Breast epithelium (tissue), 4 donors: Measurements from ENCODE around the gene PIAS2. TPM values are rescaled to one million over a fixed set of nuclear protein-coding genes. Genes with fewer than 3 reads are reported as not detected.

Source experiments
- DNase-seq, 2 donors: peaks; one replicate each; pipeline ENCODE4 v3.0.0-alpha.2; 2019; ENCODE audit warnings: low spot score in 2 of 2
- H3K27ac ChIP-seq, 2 donors: fragments of 200-600 bp; sonication (generic) in 1 of 2; one replicate each; pipeline ENCODE4 v1.5.1; 2016 to 2019; ENCODE audit warnings: mild to moderate bottlenecking in 1 of 2
- H3K27me3 ChIP-seq, 2 donors: fragments of 200-600 bp; sonication (generic) in 1 of 2; one replicate each; pipeline versions ENCODE4 v1.5.1 to v1.6.0; 2017 to 2019; ENCODE audit warnings: control low read depth in 1 of 2, mild to moderate bottlenecking in 1 of 2
- H3K36me3 ChIP-seq: fragments of 200-600 bp; one replicate; pipeline ENCODE4 v1.5.1; 2019
- H3K4me1 ChIP-seq, 2 donors: fragments of 200-600 bp; sonication (generic); one replicate each; pipeline ENCODE4 v1.5.1; 2016 to 2019; ENCODE audit warnings: control low read depth in 1 of 2
- H3K4me3 ChIP-seq, 3 donors: fragments of 200-600 bp; sonication (generic); 1 replicate in 2 of 3; 2 replicates in 1 of 3; pipeline ENCODE4 v1.5.1; 2016 to 2019; ENCODE audit warnings: mild to moderate bottlenecking in 3 of 3, moderate library complexity in 2 of 3
- H3K9me3 ChIP-seq, 2 donors: fragments of 200-600 bp; sonication (generic) in 1 of 2; one replicate each; pipeline ENCODE4 v1.5.1; 2016 to 2019; ENCODE audit warnings: control low read depth in 1 of 2
- CTCF ChIP-seq, 3 donors: fragments of 450-650 bp; IDR thresholded peaks; one replicate each; pipeline ENCODE4 v1.5.1; 2016 to 2017; ENCODE audit warnings: antibody characterized with exemption in 3 of 3, mild to moderate bottlenecking in 3 of 3, moderate library complexity in 3 of 3
- POLR2A ChIP-seq: fragments of 450-650 bp; IDR thresholded peaks from one replicate; pipeline ENCODE4 v1.6.1; 2016; ENCODE audit warnings: antibody characterized with exemption, mild to moderate bottlenecking, moderate library complexity
- POLR2AphosphoS5 ChIP-seq, 3 donors: sonication (generic); formaldehyde crosslinking; IDR thresholded peaks; one replicate each; pipeline ENCODE4 v1.6.1; 2017; ENCODE audit warnings: antibody characterized with exemption in 3 of 3
- intact Hi-C: fragments of 100-400 bp; cut with DNase I; formaldehyde crosslinking; loops from one replicate; pipeline ENCODE4 v1.15.1; 2023; ENCODE audit warnings: low total_unique reads
- total RNA-seq, 3 donors: library from RNA; depleted of rRNA; stranded (reverse); fragments of >200 nt; gene quantifications; one replicate each; pipeline ENCODE4 v1.1.0, GENCODE V29; 2016

The PIAS2 gene
- total RNA-seq, 3 donors from 2014 or later, result 28.2 to 37.0 (median 30.6) TPM

GRCh38 chr18:46886893-46887292, 30.4 kb downstream of the PIAS2 start:
- Histone ChIP-seq H3K4me3 (no peak overlapping the region), H3K9me3 (peaks cover 14 to 18% of the 10 kb centered on the region in 2 donors), H3K27ac (no peak overlapping the region), H3K27me3 (no peaks in the 10 kb centered on the region), H3K36me3 (no peaks in the 10 kb centered on the region), H3K4me1 (no peaks in the 10 kb centered on the region)
- no peak for DNase-seq
- TF ChIP-seq POLR2AphosphoS5 (IDR thresholded peaks at IDR 0.05), result no peak
- TF ChIP-seq CTCF (IDR thresholded peaks at IDR 0.05), result no peak
- TF ChIP-seq POLR2A, result no peak
- intact Hi-C loops, result no loop called here

- TF ChIP-seq CTCF (IDR thresholded peaks at IDR 0.05) (no peak), POLR2A (no peak), POLR2AphosphoS5 (IDR thresholded peaks at IDR 0.05) (no peak)
- Histone ChIP-seq H3K4me1 (no peaks in the 10 kb centered on the region), H3K36me3 (no peaks in the 10 kb centered on the region), H3K27me3 (no peaks in the 10 kb centered on the region), H3K9me3 (peaks cover 0 to 1% of the 10 kb centered on the region in 2 donors), H3K27ac (no peak overlapping the region), H3K4me3 (no peak overlapping the region)
- intact Hi-C loops, result no loop called here
- DNase-seq, result no peak
These were observed 34.1 kb downstream of the PIAS2 start for GRCh38 chr18:46883180-46883579.

GRCh38 chr18:46877329-46877987, 39.8 kb downstream of the PIAS2 start:
- H3K4me3 ChIP-seq, result no peak overlapping the region
- no peaks in the 10 kb centered on the region for H3K36me3 ChIP-seq
- H3K4me1 ChIP-seq, result no peaks in the 10 kb centered on the region
- no peak overlapping the region for H3K27ac ChIP-seq
- intact Hi-C loops, result no loop called here
- H3K9me3 ChIP-seq, result peaks cover 5 to 10% of the 10 kb centered on the region in 2 donors
- DNase-seq, result no peak
- TF ChIP-seq POLR2A, result no peak
- no peak for TF ChIP-seq CTCF (IDR thresholded peaks at IDR 0.05)
- no peaks in the 10 kb centered on the region for H3K27me3 ChIP-seq

- intact Hi-C loops, result no loop called here
- no peak for TF ChIP-seq POLR2AphosphoS5 (IDR thresholded peaks at IDR 0.05)
- TF ChIP-seq CTCF (IDR thresholded peaks at IDR 0.05), result no peak
- TF ChIP-seq POLR2A, result no peak
- peaks cover 14 to 16% of the 10 kb centered on the region in 2 donors for H3K9me3 ChIP-seq
- no peaks in the 10 kb centered on the region for H3K36me3 ChIP-seq
- H3K4me1 ChIP-seq, result no peaks in the 10 kb centered on the region
- no peak overlapping the region for H3K4me3 ChIP-seq
- DNase-seq, result no peak
- no peaks in the 10 kb centered on the region for H3K27me3 ChIP-seq
- H3K27ac ChIP-seq, result peak overlapping the region in 1 of 2 donors; percentile 30
These were observed 49.0 kb downstream of the PIAS2 start for GRCh38 chr18:46868169-46868921.
